ENCODE data around the gene EPSTI1.

Gene EPSTI1

GRCh38 chr13:43020794-43021193 is 28.8 kb upstream of the EPSTI1 start:
- TF ChIP-seq, protein P1, sequence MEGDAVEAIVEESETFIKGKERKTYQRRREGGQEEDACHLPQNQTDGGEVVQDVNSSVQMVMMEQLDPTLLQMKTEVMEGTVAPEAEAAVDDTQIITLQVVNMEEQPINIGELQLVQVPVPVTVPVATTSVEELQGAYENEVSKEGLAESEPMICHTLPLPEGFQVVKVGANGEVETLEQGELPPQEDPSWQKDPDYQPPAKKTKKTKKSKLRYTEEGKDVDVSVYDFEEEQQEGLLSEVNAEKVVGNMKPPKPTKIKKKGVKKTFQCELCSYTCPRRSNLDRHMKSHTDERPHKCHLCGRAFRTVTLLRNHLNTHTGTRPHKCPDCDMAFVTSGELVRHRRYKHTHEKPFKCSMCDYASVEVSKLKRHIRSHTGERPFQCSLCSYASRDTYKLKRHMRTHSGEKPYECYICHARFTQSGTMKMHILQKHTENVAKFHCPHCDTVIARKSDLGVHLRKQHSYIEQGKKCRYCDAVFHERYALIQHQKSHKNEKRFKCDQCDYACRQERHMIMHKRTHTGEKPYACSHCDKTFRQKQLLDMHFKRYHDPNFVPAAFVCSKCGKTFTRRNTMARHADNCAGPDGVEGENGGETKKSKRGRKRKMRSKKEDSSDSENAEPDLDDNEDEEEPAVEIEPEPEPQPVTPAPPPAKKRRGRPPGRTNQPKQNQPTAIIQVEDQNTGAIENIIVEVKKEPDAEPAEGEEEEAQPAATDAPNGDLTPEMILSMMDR (IDR thresholded peaks at IDR 0.05; ENCODE audit: control insufficient read depth, extremely low read depth, insufficient read depth), result no peak
- H3K4me3 ChIP-seq (ENCODE audit: low read depth, low read length), result no peak overlapping the region
- no peak for DNase-seq (ENCODE audit: low read depth)

- no peak for DNase-seq (ENCODE audit: low read depth)
- H3K4me3 ChIP-seq (ENCODE audit: low read depth, low read length), result no peak overlapping the region
- TF ChIP-seq, protein P1 (IDR thresholded peaks at IDR 0.05; ENCODE audit: control insufficient read depth, extremely low read depth, insufficient read depth), result no peak
Observed at GRCh38 chr13:43019811-43020210, 27.8 kb upstream of the EPSTI1 start.

DNA sequence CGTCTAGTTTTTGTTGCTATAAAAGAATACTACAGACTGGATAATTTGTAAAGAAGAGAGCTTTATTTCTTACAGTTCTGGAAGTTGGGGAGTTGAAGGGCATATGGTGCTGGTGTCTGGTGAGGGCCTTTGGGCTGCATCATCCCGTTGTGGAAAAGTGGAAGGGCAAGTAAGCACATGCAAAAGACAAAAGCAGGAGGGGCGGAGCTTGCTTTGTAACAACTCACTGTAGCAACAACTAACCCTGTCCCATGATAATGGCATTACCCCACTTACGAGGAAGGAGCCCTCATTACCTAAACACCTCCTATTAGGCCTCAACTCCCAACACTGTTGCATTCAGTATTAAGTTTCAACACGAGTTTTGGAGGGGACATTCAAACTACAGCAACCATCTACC is 24.2 kb upstream of the EPSTI1 start:
- DNase-seq (ENCODE audit: low read depth), result no peak
- TF ChIP-seq, protein P1 (IDR thresholded peaks at IDR 0.05; ENCODE audit: control insufficient read depth, extremely low read depth, insufficient read depth), result no peak
- H3K4me3 ChIP-seq (ENCODE audit: low read depth, low read length), result no peak overlapping the region

DNA sequence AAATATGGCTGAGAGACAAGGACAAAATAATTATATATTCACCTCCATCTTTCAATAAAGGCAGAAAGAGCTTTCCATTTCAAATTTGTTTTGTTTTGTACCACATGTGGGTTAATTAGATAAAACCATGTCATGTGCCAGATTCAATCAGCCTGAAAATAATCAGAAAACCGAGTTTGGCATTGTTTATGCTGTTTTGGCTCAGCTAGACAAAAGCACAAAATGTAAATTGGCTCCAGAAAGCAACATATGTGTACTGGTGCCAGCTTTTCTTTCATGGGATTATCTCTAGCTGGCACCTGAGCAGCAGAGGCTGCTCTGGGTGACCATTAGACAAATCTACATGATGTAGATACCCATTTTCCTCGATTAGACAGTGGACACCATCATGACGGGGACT is 22.1 kb upstream of the EPSTI1 start:
- TF ChIP-seq, protein P1 (IDR thresholded peaks at IDR 0.05; ENCODE audit: control insufficient read depth, extremely low read depth, insufficient read depth), result no peak
- no peak overlapping the region for H3K4me3 ChIP-seq (ENCODE audit: low read depth, low read length)

GRCh38 chr13:43009506-43009905 is 17.5 kb upstream of the EPSTI1 start:
- H3K4me3 ChIP-seq (ENCODE audit: low read depth, low read length), result no peak overlapping the region
- DNase-seq (ENCODE audit: low read depth), result no peak
- TF ChIP-seq, protein P1 (IDR thresholded peaks at IDR 0.05; ENCODE audit: control insufficient read depth, extremely low read depth, insufficient read depth), result no peak

More for the DNA sequence above, 22.1 kb upstream of the EPSTI1 start:
- DNase-seq (ENCODE audit: low read depth), result no peak

DNA sequence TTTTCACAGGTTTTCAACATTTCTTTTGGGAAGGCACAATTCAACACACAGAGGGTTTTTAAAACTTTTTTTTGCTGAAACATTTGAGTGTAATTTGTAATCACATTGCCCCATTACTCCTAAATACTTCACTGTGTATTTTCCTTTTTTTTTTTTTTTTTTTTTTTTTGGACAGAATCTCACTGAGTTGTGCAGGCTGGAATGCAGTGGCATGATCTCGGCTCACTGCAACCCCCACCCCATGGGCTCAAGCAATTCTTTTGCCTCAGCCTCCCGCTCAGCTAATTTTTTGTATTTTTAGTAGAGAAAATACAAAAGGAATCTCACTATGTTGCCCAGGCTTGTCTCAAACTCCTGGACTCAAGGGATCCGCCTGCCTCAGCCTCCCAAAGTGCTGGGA is 16.6 kb upstream of the EPSTI1 start:
- no peak overlapping the region for H3K4me3 ChIP-seq (ENCODE audit: low read depth, low read length)
- TF ChIP-seq, protein P1 (IDR thresholded peaks at IDR 0.05; ENCODE audit: control insufficient read depth, extremely low read depth, insufficient read depth), result no peak
- DNase-seq (ENCODE audit: low read depth), result no peak

DNA sequence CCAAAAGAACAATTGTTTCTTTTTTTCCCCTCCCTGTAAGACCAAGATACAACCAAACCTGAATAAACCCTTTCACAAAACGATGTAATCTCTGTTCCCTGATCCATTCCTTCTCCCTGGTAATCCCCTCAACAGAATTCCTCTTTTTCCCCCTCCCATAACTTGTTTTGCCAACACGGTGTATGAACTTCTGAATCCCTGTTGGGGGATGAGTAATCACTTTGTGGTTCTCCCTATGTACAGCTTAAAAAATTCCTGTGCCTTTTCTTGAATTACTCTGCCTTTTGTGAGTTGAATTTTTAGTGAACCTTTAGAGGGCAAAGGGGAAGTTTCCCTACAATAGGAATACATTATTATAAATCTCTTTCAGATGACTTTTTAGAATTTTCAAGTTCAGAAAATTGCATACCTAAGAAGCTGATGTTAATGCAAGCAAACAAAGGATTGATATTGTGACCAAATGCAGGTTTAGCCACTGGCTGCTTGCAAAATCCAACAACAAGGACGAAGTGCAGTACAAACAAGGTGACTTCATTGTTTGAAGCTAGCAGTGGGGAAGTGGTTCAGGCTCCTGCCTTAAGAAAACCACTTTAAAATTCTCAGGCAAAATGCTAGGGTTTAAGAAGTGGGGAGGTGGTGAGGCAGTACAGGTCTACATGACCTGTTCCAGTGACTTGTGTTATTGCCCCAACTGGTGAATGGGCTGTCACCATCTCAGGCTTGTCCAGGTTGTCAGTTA is 15.0 kb upstream of the EPSTI1 start:
- TF ChIP-seq, protein P1 (IDR thresholded peaks at IDR 0.05; ENCODE audit: control insufficient read depth, extremely low read depth, insufficient read depth), result no peak
- DNase-seq (ENCODE audit: low read depth), result no peak
- no peak overlapping the region for H3K4me3 ChIP-seq (ENCODE audit: low read depth, low read length)

Data from LNCaP clone FGC (cell line).